Loucy (cell line): Measurements from ENCODE around the gene CDADC1.

Source experiments
- CTCF ChIP-seq: fragments of 200-600 bp; sonication (generic); conservative IDR thresholded peaks from 2 replicates; pipeline ENCODE4 v1.5.1; 2014; ENCODE audit warnings: mild to moderate bottlenecking, antibody characterized with exemption, low read length
- EZH2phosphoT487 ChIP-seq: fragments of 200-600 bp; IDR thresholded peaks from 2 replicates; pipeline ENCODE4 v1.6.1; 2018; ENCODE audit warnings: antibody characterized with exemption, mild to moderate bottlenecking, moderate library complexity, borderline replicate concordance

- TF ChIP-seq CTCF (no peak), EZH2phosphoT487 (no peak)
Observed at GRCh38 chr13:49210114-49210513, 37.6 kb upstream of the CDADC1 start.
